GM19395 (cell line): ENCODE measurements around the gene SIVA1.

ENCODE experiments used
- ATAC-seq: cut with Tn5 transposase; IDR thresholded peaks from one replicate; pipeline ENCODE4 v1.9.1; 2021; ENCODE audit warnings: mild to moderate bottlenecking, moderate library complexity; ENCODE audit not compliant: unreplicated experiment

Gene SIVA1

GRCh38 chr14:104805941-104806624 lies 53.1 kb downstream of the SIVA1 start:
- ATAC-seq = no peak

DNA sequence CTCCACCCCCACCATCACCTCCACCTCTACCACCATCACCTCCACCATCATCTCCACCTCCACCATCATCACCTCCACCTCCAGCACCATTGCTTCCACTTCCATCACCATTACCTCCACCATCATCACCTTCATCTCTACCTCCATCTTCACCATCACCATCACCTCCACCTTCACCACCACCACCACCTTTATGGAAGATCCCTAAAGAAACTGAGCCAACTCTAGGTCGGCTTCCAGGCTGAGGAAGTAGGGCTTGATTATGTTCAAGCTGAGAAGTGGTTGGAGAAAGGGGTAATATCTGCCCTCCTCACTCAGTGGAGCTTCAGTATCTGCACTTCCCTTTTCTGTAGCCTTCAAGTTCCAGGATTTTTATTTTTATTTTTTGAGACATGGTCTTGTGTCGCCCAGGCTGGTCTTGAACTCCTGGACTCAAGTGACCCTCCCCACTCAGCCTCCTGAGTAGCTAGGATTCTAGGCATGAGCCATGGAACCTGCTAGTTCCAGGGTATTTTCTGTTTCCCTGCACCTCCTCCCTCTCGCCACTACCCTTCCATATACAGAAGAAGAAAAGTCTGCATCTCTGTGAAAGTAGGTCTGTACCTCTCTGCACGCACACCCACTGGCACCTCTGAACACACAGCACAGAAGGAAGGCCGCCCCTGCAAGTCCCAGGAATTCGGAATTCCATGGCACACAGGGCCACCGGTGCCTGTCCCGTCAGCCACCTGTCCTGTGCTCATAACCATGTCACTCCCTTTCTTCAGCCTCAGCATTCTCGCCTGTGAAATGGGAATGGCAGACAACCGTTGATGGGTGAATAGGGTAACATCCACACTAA lies 53.9 kb downstream of the SIVA1 start:
- no peak for ATAC-seq

DNA sequence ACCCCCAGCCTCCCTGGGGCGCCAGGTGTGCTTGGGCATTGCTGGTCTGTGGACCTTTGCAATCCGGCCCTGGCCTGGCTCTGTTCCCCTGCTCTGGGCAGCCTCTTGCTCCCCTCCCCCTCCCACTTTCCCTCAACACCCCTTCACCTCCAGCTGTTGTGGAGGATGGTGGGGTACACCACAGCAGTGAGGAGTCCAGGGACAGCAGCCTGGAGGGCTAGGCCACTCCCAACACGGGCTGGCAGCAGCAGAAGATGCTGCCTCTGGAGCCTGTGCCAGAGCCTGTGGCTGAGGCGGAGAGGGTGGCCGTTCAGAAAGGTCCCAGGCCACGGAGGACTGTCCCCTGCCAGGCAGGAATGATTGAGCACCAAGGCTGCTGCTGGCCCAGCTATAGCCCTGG lies 55.5 kb downstream of the SIVA1 start:
- no peak for ATAC-seq
